NCI-H2196 (cell line): ENCODE measurements around the gene PTOV1.

ENCODE experiments used
- DNase-seq: peaks from one replicate; lab custom pipeline; 2025; ENCODE audit not compliant: unreplicated experiment; lab: John Stamatoyannopoulos, UW

The PTOV1 gene

DNA sequence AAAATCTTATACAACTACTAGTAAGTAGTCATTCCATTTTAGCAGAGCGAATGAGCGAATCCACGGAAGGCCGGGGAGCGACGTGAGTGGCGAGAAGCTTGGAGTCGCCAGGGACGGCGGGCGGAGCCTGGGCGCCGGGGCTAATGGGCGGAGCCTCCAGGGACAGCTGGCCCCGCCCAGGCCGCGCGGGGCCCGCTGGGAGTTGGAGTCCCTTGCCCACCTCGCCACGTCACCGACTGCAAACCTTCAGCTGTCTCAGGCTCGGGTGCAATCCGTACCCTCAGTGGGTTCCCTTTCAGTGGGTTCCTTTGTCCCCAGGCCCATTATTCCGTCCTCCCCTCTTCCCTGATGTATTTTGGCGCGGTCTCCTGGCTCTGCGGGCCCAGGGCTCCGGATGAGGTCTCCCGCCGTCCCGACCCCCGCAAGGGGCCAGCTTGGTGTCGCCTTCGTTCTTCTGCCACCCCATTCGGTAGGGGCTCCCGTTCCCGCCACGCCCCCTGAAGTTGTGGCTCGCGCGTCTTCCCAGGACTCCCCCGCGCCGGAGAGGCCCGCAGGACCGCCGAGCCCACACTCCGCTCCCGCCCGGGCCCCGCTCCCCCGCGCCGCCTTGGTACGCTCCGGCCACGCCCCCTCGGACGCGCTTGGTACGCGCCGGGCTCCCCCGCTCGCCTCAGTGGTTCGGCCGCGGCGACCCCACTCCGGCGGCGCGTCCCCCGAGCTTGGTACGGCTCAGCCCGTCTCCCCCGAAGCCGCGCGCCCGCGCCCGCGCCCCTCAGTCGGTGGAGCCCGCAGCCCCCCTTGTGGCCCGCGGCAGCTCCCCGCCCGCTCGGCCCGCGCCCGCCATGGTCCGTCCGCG is at the start of gene PTOV1:
Gene PTOV1 (plus strand): TSS at position 673 of the 856 bp plus-strand sequence.
- peak; percentile 90 for DNase-seq

DNA sequence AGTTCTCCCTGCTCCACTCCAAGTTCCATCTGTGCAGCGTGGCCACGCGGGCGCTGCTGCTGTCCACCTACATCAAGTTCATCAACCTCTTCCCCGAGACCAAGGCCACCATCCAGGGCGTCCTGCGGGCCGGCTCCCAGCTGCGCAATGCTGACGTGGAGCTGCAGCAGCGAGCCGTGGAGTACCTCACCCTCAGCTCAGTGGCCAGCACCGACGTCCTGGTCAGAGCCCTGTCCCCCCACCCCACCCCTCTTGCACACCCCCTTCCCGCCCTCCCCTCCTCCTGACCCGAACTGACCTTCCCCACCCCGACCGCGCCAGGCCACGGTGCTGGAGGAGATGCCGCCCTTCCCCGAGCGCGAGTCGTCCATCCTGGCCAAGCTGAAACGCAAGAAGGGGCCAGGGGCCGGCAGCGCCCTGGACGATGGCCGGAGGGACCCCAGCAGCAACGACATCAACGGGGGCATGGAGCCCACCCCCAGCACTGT is 49.5 kb upstream of the PTOV1 start:
- no peak for DNase-seq

DNA sequence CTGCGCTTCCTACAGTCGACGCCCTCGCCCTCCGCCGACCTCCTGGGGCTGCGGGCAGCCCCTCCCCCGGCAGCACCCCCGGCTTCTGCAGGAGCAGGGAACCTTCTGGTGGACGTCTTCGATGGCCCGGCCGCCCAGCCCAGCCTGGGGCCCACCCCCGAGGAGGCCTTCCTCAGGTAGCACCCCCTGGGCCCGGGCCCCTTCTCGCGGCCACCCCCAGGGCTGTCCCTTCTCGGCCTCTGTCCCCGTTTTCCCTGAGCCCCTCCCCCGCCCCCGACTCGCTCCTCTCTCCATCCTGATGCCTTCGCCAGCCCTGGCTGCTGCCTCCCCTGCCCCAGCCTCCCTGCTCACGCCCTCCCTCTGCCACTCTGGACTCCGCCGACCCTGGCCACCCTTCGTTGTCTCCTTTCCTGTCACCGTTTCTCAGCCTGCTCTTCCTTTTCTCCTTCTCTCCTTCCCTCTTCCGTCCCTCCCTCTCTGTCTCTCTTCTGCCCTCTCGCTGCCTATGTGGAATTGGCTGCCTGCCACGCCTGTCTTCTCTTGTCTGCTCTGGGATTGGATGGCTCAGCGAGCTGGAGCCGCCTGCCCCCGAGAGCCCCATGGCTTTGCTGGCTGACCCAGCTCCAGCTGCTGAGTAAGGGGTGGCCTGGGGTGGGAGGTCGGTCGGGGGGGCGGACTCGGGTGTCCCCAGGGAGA is 48.8 kb upstream of the PTOV1 start:
- peak; percentile 94 for DNase-seq

DNA sequence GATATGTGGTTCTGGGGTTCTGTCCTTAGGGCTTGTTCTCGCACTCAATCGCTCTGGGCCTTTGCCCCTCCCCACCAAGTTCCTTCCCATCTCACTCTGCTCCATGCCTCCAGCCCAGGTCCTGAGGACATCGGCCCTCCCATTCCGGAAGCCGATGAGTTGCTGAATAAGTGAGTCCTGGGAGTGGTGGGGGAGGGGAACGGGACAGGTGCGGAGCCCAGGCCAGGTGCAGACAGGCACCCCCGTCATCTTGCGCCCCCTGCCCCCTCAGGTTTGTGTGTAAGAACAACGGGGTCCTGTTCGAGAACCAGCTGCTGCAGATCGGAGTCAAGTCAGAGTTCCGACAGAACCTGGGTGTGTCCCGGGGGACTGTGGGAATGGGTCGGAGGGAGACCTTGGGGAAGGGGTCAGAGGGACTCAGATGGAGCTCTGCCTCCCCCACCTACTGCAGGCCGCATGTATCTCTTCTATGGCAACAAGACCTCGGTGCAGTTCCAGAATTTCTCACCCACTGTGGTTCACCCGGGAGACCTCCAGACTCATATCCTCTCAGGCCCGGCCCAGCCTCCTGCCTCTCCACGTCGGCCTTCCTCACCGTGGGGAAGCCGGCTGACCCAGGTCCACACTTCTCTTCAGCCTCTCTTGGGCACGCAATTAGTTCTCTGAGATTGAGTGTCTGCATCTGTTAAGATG is 48.0 kb upstream of the PTOV1 start:
- peak; percentile 77 for DNase-seq

DNA sequence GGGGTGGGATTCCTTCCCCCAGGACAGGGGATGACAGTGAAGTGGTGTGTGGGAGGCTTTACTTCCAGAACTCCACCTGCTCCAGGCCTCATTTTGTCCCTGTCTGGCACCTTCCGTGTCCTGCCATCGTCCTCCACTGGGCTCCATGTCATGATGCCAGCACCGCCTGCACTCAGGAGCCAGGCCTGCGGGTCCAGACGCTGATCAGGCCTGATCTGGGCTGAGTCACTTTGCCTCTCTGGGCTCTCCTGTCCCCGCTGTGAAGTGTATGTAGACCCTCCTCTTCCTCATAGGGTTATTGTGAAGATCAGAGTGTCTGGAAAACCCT is 47.5 kb upstream of the PTOV1 start:
- DNase-seq = no peak

DNA sequence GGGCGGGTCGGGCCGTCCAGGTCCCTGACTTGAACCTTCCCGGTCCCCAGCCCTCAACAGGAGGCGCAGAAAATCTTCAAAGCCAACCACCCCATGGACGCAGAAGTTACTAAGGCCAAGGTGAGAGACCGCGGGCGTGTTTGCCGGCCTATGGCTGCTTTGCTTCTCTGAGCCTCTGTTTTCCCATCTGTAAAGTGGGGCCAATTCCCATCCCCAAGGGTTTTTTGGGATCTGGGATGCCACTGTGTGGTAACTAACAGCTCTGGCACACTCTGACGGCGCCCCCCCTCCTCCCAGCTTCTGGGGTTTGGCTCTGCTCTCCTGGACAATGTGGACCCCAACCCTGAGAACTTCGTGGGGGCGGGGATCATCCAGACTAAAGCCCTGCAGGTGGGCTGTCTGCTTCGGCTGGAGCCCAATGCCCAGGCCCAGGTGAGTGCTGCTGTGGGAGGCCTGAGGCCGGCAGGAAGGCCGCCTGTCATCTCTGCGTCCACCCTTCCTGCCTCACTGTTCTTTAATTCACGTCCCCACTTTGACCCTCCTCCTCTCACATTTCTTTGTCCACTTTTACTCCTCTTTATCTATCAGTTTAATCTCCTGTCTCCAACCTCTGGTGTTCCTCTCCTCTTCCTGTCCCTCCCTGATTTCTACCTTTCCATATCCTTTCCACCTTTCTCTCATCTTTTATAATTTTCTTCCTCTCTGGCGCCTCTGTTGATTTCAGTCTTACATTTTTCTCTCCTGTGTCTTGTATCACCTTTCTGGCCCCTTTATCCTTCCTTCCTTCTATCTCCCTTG is 44.9 kb upstream of the PTOV1 start:
- DNase-seq = no peak

DNA sequence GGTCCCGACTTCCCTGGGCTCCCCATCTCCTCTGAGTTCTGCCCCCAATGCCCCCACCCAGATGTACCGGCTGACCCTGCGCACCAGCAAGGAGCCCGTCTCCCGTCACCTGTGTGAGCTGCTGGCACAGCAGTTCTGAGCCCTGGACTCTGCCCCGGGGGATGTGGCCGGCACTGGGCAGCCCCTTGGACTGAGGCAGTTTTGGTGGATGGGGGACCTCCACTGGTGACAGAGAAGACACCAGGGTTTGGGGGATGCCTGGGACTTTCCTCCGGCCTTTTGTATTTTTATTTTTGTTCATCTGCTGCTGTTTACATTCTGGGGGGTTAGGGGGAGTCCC is 44.4 kb upstream of the PTOV1 start:
- DNase-seq = no peak

DNA sequence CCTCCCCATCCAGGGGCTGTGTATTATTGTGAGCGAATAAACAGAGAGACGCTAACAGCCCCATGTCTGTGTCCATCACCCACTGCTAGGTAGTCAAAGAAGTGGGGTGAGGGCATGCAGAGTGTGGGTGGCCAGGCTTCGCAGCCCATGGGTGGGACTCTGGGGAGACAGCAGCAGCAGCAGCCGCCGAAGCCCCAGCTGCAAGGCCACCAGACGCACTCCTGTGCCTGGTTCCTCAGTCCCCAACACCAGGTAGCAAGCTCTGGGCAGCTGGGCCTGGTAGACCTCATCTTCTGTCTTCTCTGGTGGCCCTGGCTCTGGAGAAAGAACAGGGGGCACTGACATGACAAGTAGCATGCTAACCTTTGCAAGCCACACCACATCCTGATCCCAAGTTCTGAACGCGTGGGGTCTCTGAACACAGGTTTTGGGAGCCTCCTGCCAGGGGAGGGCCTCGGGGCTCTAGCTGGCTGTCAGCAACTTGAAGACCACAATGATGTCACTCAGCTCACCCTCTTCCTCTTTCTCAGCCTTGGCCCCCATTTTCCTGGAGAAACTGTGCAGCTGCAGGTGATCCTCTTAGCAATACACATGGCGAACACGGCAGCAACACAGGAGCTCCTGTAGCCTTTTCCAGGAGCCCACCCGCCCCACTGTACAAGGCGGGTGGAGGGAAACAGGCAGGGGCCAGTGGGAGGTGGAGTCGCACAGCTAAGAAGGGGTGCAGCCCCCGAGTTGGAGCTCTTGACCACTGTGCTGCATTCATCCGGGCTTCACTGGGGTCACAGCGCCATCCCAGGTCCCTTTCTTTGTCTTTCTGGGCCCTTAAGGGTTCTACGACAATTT is 43.7 kb upstream of the PTOV1 start:
- no peak for DNase-seq

DNA sequence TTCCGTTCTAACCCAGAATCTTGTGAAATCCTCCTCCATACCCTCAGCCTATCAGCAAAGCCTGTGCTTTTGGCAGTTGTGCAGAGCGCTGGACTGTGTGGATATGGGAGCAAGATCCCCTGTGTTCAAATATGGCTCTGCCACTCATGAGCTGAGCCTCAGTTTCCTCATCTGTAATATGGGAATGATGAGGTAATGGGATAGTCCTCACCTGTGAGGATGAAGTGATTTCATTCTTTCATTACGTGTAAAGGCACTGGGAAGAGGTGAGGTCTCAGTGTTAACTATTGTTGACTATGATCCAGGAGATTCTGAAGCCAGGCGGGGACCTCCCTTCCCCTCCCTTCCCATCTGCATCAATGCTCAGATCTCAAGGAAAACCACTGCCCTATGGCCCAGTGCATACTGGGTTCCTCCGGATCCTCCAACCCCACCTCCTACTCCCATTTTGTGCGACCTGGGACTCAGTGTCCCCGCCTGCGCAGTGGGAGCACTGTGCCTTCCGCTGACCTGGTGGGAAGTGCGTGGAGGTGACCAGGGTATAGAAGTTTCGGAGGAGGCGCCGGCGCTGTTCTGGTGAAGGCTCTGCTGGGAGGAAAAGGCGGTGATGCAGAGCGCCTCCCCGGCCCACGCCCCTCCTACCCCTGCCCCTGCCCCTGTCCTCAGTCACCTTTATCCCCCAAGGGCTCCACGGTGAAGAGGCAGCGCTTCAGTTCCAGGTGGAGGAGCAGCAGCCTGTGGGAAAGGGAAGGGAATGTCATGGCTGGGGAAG is 42.9 kb upstream of the PTOV1 start:
- no peak for DNase-seq

DNA sequence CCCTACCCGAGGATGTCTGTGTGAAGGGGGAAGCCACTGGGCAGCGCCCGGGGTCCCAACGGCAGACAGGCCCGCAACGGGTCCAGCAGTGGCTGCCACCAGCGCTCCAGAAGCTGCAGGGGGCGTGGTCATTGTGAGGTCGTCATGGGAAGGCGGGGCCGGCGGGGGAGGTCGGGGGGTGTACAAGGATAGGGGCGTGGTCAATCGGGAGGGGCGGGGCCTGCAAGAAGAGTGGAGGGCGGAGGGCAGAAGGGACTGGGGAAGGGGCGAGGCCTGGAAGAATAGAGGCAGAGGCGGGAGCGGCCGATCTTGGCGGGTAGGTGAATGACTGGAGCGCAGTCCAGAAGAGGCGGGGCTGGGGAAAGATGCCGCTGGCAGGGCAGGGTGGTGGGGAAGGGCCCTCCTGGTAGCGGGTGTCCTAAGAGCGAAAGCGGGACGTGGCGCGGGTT is 42.2 kb upstream of the PTOV1 start:
- DNase-seq = peak; percentile 94

DNA sequence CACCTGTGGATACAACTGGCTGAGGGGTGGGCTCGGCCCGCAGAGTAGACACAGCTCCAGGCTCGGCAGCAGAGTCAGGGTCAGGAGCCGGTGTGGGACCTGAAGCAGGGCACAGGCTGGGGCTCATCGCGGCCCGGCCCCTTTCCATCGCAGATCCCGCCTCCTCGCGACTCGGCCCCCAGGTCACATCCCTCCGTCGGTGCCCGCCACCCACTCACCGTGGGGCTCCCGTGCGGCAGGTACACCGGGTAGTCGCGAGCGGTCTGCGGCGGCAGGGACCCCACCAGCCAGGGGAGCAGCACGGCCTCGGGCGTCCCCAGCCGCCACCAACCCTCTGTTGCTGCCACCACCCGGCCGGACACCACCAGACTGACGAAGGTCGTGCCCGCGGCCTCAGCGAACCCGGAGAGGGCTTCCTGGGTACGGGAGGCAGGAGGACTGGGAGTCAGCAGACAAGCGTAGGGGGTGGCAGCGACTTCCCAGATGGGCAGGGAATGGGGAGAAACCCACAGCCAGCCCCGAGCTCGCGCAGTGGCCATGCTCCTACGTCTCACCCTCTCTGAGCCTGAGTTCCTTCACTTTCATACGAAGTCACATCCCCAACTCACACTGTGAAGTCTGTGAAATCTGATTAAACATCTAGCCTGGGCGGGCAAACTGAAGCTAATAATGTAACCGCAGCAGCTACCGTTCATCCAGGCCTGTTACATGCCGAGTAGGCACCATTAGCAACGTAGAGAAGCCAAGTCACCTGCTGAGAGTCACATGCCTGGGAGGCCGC is 41.6 kb upstream of the PTOV1 start:
- peak; percentile 52 for DNase-seq

DNA sequence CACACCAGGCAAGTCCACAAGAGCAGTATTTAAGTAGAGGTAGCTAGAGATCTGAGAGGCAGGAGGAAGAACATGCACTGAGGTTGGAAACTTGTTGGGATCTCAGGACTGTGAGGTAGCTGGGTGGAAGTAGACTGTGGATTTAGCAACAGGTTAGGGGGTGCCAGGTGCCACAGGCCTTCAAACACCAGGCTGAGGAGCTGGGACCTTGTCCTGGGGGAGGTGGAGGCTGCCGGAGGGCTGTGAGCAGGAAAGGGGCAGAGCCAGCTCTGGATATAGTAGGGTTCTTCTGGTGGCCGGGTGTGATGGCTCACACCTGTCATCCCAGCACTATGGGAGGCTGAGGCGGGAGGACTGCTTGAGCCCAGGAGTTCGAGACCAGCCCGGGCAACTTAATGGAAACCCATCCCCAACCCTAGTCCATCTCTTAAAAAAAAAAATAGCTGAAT is 41.0 kb upstream of the PTOV1 start:
- no peak for DNase-seq

DNA sequence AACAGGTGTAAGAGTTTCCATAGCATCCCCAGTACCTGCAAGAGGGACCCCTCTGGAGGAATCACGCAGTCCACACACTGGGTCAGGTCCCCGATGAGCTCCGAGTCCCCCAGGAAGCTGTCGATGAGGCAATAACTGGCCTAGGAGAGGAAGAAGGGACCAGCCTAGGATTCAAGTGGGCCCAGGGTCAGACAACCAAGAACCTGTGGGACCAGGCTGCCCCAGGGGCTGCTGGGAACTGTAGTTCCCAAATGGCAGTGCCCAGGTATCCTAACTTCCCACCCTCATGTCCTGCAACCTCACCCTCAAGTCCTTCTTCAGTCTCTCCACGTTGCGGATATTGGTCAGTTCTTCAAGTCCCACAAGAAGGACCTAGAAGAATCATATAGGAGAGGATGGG is 39.6 kb upstream of the PTOV1 start:
- peak; percentile 11 for DNase-seq

DNA sequence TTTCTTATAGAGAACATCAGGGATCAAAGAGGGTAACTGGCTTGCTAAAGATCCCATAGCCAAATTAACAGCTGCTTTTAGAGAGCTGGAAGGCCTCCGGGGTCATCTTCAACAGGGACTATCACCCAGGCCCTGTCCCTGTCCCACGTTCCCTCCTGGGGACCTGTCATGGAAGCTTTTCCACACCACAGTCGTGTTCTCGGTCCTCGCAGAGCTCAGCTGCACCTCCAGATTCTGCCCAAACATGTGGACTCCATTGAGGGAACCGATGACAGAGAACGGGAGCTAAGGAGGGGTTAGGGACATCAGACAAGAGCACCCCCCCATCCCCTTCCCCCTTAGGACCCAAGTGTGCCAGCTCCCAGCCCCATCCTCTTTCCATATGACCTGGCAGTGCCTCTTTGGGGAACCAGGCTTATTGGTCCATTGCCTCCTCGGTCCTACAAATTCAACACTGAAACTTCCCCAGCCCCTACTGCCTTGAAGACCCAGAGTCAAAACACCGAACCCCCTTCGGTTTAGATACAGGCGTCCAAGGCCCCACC is 38.4 kb upstream of the PTOV1 start:
- DNase-seq = no peak

DNA sequence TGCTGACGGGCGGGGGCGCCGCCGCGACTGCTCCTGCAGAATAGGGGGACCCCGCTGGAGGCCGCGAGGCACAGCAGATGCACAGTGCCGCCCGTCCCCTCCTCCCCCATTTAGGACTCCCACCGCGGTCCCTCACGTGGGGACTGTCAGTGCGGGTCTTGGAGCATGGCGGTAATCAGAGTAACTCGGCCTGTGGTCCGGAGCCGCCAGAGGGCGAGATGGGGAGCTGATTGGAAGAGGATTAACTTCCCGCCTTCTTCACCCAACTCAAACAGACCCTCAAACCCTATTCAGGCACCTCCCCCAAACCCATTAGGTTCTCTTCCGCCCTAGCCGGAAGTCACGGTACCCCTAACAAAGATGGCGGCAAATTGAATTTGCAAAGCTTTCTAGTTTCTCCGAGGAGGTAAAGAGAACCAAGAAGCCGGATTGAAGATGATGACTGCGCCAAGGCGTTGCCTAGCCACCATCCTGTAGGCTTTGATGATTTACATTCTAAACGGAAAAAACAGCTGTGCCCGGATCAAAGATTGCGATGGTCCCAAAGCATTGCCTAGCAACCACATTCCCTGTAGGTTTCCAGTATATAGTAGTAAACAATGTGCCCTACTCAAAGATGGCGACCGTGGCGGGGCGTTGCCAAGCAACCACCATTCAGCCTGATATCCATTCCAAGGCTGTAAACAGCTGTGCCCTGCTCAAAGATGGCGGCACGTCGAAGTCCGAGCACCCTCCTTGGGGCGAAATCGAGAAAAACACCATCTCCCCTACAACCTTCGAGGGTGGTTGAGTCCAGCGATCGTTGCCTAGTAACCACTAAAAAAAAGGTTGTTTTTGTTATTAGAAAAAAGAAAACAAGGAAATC is 37.7 kb upstream of the PTOV1 start, which contains the start of gene FUZ:
Gene FUZ (minus strand): TSS at position 296 of the 865 bp plus-strand sequence. CDS start 186 bp downstream, at position 110.
- DNase-seq = peak; percentile 97

DNA sequence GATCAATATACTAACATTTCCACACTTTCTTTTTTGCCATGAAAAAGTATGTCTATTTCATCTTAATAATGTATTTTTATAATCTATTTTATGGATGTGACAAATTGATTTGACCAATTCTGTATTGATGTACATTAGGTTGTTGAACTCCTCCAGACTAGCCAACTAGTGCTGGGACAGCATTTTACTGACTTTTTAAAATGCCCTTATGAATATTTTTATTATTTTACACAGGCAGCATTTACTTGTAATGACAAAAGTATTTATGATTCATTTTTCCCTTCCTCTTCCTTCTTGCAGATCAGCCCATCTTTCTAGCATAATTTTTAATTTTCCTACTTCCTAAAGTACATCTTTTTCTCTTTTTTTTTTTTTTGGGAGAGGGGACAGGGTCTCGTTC is 36.9 kb upstream of the PTOV1 start:
- DNase-seq = no peak

DNA sequence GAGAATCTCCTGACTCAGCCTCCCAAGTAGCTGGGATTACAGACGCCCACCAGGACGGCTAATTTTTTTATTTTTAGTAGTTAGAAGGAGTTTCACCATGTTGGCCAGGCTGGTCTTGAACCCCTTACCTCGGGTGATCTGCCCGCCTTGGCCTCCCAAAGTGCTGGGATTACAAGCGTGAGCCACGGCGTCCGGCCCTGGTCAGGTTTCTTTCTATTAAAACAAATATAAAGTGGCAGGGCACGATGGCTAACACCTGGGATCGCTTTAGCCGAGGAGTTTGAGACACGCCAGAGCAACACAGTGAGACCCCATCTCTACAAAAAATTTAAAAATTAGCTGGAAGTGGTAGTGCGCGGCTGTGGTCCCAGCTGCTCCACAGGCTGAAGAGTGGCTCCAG is 34.4 kb upstream of the PTOV1 start:
- no peak for DNase-seq
